Sigmoid colon (tissue), 3 donors: ENCODE results near the gene ADAMTS14.

Experiments used
- POLR2A ChIP-seq, 2 donors: fragments of 450-650 bp; IDR thresholded peaks; one replicate each; pipeline ENCODE4 v1.6.1; 2016; ENCODE audit warnings: antibody characterized with exemption in 2 of 2, mild to moderate bottlenecking in 2 of 2, moderate library complexity in 2 of 2
- TF ChIP-seq, protein P1 (sequence below), 4 experiments: fragments of 450-650 bp in 3 of 4; fragments of 200-600 bp in 1 of 4; IDR thresholded peaks; one replicate each; pipeline ENCODE4 v1.5.1; 2016 to 2019; ENCODE audit warnings: antibody characterized with exemption in 4 of 4, mild to moderate bottlenecking in 3 of 4, moderate library complexity in 2 of 4

GRCh38 chr10:70732569-70732968 lies 60.3 kb downstream of the ADAMTS14 start:
- TF ChIP-seq, protein P1, sequence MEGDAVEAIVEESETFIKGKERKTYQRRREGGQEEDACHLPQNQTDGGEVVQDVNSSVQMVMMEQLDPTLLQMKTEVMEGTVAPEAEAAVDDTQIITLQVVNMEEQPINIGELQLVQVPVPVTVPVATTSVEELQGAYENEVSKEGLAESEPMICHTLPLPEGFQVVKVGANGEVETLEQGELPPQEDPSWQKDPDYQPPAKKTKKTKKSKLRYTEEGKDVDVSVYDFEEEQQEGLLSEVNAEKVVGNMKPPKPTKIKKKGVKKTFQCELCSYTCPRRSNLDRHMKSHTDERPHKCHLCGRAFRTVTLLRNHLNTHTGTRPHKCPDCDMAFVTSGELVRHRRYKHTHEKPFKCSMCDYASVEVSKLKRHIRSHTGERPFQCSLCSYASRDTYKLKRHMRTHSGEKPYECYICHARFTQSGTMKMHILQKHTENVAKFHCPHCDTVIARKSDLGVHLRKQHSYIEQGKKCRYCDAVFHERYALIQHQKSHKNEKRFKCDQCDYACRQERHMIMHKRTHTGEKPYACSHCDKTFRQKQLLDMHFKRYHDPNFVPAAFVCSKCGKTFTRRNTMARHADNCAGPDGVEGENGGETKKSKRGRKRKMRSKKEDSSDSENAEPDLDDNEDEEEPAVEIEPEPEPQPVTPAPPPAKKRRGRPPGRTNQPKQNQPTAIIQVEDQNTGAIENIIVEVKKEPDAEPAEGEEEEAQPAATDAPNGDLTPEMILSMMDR (IDR thresholded peaks at IDR 0.05), result no peak
- TF ChIP-seq POLR2A (IDR thresholded peaks at IDR 0.05), result no peak
